ENCODE results near the gene WAPL. TPM values are rescaled to one million over a fixed set of nuclear protein-coding genes. Genes with fewer than 3 reads are reported as not detected.
"Not testable (repeated sequence)": the region's sequence is repeated elsewhere in the genome, so short reads cannot be mapped to it uniquely, and the experiment has no call there.

The WAPL gene
- total RNA-seq, 1 donor from 2014 or later, result 33.4 TPM

DNA sequence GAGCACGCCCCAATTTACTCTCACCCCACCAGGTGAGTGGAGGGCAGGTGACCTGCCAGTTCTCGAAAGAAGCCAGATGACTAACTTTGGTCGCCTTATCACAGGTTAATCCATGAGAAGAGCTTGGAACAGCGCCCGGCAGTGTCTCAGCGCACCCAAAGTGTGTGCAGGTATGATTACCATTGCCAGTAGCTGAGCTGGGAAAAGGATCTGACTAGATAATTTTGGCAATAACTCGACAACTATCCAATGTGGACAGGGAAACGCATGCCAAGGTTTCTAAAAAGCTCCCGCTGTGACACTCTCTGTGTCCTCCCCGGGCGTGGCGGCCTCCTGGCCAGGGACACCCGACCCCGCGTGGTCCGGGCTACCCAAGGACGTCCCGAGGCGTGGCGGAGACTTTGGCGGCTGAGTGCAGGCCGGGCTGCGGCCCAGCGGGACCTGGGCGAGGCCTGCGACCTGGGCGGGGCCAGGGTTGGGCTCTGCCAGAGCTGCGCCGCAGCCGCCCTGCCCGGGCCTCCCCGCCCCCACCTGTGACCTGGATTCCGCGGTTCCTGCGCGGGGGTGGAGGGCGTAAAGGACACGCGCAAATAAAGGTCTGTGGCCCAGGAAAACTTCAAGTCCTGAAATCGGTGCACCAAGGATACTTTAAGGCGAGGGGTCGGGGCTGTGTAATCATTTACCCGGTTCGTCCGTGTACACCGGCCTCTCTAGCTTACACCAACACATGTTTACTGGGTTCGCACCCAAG is 13.7 kb upstream of the WAPL start:
- Mint-ChIP-seq H3K27ac (ENCODE audit: unreplicated experiment) (no peak overlapping the region), H3K9me3 (ENCODE audit: unreplicated experiment) (peaks cover 5% of the 10 kb centered on the region), H3K4me3 (ENCODE audit: unreplicated experiment) (peak overlapping the region; percentile 84), H3K27me3 (ENCODE audit: unreplicated experiment) (peaks cover 5% of the 10 kb centered on the region), H3K36me3 (ENCODE audit: unreplicated experiment) (no peaks in the 10 kb centered on the region), H3K4me1 (ENCODE audit: low read depth, unreplicated experiment) (no peaks in the 10 kb centered on the region)
- DNase-seq, result peak; percentile 59
- TF ChIP-seq, protein P1, sequence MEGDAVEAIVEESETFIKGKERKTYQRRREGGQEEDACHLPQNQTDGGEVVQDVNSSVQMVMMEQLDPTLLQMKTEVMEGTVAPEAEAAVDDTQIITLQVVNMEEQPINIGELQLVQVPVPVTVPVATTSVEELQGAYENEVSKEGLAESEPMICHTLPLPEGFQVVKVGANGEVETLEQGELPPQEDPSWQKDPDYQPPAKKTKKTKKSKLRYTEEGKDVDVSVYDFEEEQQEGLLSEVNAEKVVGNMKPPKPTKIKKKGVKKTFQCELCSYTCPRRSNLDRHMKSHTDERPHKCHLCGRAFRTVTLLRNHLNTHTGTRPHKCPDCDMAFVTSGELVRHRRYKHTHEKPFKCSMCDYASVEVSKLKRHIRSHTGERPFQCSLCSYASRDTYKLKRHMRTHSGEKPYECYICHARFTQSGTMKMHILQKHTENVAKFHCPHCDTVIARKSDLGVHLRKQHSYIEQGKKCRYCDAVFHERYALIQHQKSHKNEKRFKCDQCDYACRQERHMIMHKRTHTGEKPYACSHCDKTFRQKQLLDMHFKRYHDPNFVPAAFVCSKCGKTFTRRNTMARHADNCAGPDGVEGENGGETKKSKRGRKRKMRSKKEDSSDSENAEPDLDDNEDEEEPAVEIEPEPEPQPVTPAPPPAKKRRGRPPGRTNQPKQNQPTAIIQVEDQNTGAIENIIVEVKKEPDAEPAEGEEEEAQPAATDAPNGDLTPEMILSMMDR (IDR thresholded peaks at IDR 0.05; ENCODE audit: partially characterized antibody, unreplicated experiment), result no peak

DNA sequence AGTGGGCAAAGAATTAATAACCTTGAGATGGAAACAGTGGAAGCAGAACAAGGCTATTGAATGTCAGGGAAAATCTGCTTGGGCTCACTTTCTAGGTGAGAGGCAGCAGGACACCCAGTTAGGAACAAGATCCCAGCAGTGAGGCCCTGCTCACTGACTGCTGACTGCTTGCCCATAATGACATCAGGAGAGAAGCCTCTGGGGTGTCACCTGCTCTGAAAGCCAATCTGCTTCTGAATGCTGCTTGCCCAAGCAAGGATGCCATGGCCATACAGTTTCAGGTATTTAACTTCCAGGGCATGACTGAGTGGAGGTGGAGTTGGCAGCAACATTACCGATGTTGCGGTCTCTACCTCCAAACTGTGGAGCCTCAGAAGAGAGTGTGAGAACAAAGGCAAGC is 11.7 kb upstream of the WAPL start:
- no peak overlapping the region for H3K27ac Mint-ChIP-seq (ENCODE audit: unreplicated experiment)
- no peaks in the 10 kb centered on the region for H3K4me1 Mint-ChIP-seq (ENCODE audit: low read depth, unreplicated experiment)
- DNase-seq, result no peak

DNA sequence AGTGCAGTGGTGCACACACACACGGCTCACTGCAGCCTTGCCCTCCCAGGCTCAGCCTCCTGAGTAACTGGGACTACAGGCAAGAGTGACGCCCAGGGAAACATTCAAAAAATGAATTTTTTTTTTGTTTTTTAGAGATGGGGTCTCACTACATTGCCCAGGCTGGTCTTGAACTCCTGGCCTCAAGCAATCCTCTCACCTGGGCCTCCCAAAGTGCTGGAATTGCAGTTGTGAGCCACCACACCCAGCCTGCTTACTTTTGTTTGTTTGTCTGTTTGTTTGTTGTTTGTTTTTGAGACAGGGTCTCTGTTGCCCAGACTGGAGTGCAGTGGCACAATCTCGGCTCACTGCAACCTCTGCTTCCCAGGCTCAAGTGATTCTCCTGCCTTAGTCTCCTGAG is 7.1 kb upstream of the WAPL start:
- H3K9me3 Mint-ChIP-seq (ENCODE audit: unreplicated experiment); H3K36me3 Mint-ChIP-seq (ENCODE audit: unreplicated experiment); H3K27ac Mint-ChIP-seq (ENCODE audit: unreplicated experiment); DNase-seq; H3K27me3 Mint-ChIP-seq (ENCODE audit: unreplicated experiment); H3K4me3 Mint-ChIP-seq (ENCODE audit: unreplicated experiment): not testable (repeated sequence)
- peaks cover 12% of the 10 kb centered on the region for H3K4me1 Mint-ChIP-seq (ENCODE audit: low read depth, unreplicated experiment)

More for the DNA sequence above, 11.7 kb upstream of the WAPL start:
- Mint-ChIP-seq H3K9me3 (ENCODE audit: unreplicated experiment) (peaks cover 5% of the 10 kb centered on the region), H3K36me3 (ENCODE audit: unreplicated experiment) (no peaks in the 10 kb centered on the region), H3K27me3 (ENCODE audit: unreplicated experiment) (peaks cover 5% of the 10 kb centered on the region), H3K4me3 (ENCODE audit: unreplicated experiment) (no peak overlapping the region)
- TF ChIP-seq, protein P1 (IDR thresholded peaks at IDR 0.05; ENCODE audit: partially characterized antibody, unreplicated experiment), result no peak

DNA sequence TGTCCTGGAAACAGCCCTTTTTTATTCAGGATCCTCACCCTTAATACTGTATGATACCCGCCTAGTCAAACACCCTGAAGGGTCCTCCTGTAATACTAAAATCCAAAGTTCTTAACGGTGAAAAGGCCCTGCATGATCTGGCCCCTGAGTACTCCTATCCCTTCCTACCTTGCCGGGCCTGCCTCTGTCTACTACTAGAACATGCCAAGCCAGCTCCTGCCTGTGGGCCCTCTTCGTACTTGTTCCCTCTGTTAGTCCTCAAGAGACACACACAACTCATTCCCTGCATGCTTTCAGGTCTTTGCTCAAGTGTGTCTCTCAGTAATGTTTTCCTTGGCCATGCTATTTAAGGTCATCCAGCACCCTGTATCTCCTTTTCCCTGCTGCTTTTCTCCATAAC is 5.0 kb upstream of the WAPL start:
- no peak for DNase-seq
- H3K27me3 Mint-ChIP-seq (ENCODE audit: unreplicated experiment), result peaks cover 2% of the 10 kb centered on the region
- H3K4me3 Mint-ChIP-seq (ENCODE audit: unreplicated experiment), result no peak overlapping the region
- H3K9me3 Mint-ChIP-seq (ENCODE audit: unreplicated experiment), result peaks cover 4% of the 10 kb centered on the region
- TF ChIP-seq, protein P1 (IDR thresholded peaks at IDR 0.05; ENCODE audit: partially characterized antibody, unreplicated experiment), result no peak
- no peak overlapping the region for H3K27ac Mint-ChIP-seq (ENCODE audit: unreplicated experiment)
- peaks cover 24% of the 10 kb centered on the region for H3K4me1 Mint-ChIP-seq (ENCODE audit: low read depth, unreplicated experiment)
- H3K36me3 Mint-ChIP-seq (ENCODE audit: unreplicated experiment), result no peaks in the 10 kb centered on the region

DNA sequence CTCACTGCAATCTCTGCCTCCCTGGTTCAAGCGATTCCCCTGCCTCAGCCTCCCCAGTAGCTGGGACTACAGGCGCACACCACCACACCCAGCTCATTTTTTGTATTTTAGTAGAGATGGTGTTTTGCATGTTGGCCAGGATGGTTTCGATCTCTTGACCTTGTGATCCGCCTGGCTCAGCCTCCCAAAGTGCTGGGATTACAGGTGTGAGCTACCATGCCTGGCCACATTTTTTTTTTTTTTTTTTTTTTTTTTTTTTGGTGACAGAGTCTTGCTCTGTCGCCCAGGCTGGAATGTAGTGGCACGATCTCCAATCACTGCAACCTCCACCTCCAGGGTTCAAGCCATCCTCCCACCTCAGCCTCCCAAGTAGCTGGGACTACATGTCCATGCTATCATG is 4.1 kb upstream of the WAPL start:
- not testable (repeated sequence) for DNase-seq; H3K27ac Mint-ChIP-seq (ENCODE audit: unreplicated experiment); H3K4me3 Mint-ChIP-seq (ENCODE audit: unreplicated experiment); H3K27me3 Mint-ChIP-seq (ENCODE audit: unreplicated experiment); H3K36me3 Mint-ChIP-seq (ENCODE audit: unreplicated experiment); H3K9me3 Mint-ChIP-seq (ENCODE audit: unreplicated experiment)
- peaks cover 24% of the 10 kb centered on the region for H3K4me1 Mint-ChIP-seq (ENCODE audit: low read depth, unreplicated experiment)

DNA sequence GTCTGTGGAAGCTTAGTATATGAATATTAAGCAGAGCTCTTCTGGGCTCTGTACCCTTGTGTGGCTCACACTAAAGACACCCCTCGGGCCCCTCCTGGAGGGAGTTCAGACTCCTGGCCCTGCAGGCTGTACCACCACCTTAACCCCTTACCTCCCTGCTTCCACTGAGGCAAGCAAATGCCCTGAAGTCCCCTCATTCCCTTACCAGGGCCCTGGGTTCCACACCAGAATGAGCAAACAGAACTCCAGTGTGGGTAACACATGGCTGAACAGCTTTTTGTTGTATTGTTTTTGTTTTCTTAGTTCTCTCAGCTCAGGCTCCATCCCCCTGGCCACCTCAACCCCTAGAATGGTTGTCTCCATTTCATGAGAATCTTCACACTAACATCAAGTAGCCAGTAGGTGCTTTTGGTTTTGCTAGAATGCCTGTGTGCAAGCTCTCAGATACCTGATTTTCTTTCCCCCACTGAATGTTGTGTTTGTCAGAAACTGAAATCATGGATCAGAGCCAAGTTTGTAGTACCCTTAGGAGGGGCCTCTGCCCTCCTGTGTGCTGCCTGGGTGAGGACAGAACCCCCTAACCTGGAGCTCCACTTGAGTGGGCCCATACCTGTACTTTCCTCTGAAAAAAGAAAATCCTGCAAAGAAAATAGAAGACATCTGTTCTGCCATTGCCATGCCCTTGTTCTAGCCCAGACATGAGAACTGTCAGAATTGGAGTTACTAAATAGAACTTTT is 2.8 kb upstream of the WAPL start:
- no peak overlapping the region for H3K4me3 Mint-ChIP-seq (ENCODE audit: unreplicated experiment)
- peaks cover 29% of the 10 kb centered on the region for H3K4me1 Mint-ChIP-seq (ENCODE audit: low read depth, unreplicated experiment)
- H3K9me3 Mint-ChIP-seq (ENCODE audit: unreplicated experiment), result peaks cover 7% of the 10 kb centered on the region
- no peak for DNase-seq
- TF ChIP-seq, protein P1 (IDR thresholded peaks at IDR 0.05; ENCODE audit: partially characterized antibody, unreplicated experiment), result no peak
- H3K36me3 Mint-ChIP-seq (ENCODE audit: unreplicated experiment), result no peaks in the 10 kb centered on the region
- H3K27me3 Mint-ChIP-seq (ENCODE audit: unreplicated experiment), result peaks cover 2% of the 10 kb centered on the region
- peak overlapping the region; percentile 23 for H3K27ac Mint-ChIP-seq (ENCODE audit: unreplicated experiment)
